ENCODE measurements around the gene ELP2. TPM values are rescaled to one million over a fixed set of nuclear protein-coding genes. Genes with fewer than 3 reads are reported as not detected.

The ELP2 gene
- total RNA-seq, 1 donor from 2014 or later, result 100 TPM

DNA sequence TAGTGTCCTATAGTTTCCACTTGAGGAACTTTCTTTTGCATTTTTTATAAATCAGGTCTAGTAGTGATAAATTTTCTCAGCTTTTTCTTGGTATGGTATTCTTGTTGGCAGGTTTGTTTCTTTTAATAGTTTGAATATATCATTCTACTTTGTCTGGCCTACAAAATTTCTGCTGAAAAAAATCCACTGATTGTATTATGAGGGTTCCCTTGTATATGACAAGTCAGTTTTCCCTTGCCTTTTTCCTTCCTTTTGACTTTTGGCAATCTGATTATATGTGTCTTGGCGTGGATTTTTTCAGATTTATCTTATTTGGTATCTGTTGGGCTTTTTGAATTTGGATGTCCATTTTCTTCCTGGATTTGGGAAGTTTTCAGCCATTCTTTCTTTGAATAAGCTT is 99.5 kb downstream of the ELP2 start:
- DNase-seq (ENCODE audit: low spot score), result no peak

Other genes starting within 250 kb of the ELP2 start
- gene RPRD1A, start 62.3 kb upstream of the ELP2 start, total RNA-seq (ENCODE audit: insufficient read depth, low replicate concordance), result 49.8 TPM
- 86.9 TPM for gene SLC39A6, start 559 bp upstream of the ELP2 start, total RNA-seq (ENCODE audit: insufficient read depth, low replicate concordance)
- gene MOCOS, start 57.6 kb downstream of the ELP2 start, total RNA-seq (ENCODE audit: insufficient read depth, low replicate concordance), result 7.0 TPM
- 59.7 TPM for gene FHOD3, start 167.8 kb downstream of the ELP2 start, total RNA-seq (ENCODE audit: insufficient read depth, low replicate concordance)

Data from umbilical cord (tissue), 2 donors.